IPS-18c (cell line): ENCODE results near the gene ZACN.

ENCODE experiments used
- H3K4me3 ChIP-seq: 2 replicates; pipeline ENCODE4 v1.7.0; 2013; ENCODE audit warnings: low read depth, mild to moderate bottlenecking, low read length, moderate library complexity; ENCODE audit not compliant: insufficient read depth
- H3K9me3 ChIP-seq: one replicate; pipeline ENCODE4 v1.6.1; 2013; ENCODE audit warnings: mild to moderate bottlenecking, low read length, moderate library complexity; ENCODE audit not compliant: control insufficient read depth, insufficient read depth

Gene ZACN

DNA sequence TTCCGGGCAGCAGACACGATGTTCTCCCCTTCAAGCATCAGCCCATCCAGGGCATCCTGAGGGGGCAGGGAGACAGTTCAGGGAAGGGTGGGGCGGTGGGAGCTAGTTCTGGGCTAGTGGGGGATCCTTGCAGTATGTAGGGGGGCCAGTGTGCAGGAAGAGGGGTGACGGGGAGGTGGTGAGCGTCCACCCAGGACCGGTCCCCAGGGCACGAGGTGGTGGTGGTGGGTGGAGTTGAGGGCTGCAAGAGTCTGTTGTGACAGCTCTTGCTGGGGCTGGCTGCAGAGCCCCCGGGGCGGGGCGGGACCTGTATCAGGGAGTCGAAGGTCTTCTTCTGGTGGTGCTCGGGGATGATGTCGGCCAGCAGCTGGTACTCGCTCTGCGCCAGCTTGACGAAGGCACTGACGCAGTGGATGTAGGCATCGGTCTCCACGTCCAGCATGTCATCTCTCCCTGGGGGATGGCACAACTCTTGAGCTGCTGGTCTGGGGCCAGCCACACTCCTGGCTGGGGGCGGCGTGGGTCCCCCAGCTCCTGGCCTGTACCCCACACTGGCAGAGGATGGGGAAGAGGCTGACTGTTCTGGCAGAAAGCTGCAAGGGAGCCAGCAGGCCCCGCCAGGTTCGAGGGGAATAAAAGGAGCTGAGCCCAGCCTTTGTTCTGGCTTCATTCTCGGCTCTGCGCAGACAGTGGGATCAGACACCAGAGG lies 10.0 kb downstream of the ZACN start:
- no peaks in the 10 kb centered on the region for H3K9me3 ChIP-seq

DNA sequence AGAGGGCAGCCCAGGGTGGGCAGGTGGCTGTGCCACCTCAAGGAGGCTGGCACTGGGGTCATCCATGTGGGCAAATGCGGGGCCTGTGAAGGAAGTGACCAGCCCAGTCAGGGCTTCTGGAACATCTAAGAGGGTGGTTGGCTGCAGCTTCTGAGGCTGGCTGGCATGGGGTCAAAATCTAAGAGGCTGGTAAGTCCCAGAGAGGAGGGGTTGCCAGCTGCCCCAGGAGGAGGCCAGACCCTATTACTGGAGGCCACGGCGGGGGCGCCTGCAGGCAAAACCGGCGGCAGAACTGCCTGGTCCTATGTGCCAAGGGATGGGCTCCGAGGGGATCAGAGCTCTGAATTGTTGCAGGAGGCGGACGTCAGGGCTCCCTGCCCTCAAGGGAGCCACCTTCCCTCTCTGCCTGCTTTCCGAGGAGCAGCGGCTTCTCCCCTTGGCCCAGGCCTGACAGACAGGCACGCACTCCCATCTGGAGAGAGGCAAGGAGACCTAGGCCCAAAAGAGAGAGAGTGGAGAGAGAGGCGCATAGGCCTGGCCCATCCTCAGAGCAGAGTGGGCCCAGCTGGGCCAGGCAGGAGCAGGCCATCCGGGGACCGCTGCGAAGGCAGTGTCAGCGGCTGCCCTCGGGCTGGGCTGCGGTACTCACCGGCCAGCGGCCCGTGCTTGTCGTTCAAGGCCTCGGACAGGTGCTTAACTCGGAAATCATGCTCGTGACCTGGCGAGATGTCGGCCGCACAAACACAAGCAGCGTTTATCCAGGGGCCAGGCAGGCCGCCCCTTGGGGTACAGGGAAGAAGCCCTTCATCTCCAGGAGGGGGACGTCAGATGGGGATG lies 10.9 kb downstream of the ZACN start:
- Histone ChIP-seq H3K4me3 (no peak overlapping the region), H3K9me3 (no peaks in the 10 kb centered on the region)

More for the DNA sequence above, 10.0 kb downstream of the ZACN start:
- no peak overlapping the region for H3K4me3 ChIP-seq

DNA sequence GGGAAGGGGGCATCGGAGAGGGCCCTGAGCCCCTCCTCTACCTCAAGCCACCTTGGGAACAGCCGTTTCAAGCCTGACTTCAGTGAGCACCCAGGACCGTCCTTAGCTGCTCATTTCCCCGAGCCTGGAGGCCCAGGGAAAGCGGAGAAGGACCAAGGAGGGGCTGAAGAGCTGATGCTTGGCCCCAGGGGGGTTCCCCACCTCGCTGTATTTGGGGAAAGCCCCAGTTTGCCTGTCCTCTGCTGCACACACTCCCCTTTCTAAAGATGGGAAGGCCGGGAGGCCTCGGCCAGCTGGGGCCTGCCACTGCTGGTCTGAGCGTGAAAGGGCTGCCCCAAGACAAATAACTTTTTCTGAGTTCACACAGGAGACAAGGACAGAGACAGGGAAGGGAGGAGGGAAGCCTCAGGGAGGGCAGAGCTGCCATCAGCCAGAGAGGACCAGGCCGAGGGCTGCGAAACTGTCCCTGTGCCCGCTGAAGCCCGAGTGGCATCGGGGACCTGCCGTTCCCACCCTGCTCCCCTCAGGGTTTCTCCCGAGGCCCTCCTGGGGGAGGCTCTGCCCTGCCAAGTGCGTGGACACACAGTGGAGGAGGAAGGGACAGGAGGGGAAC lies 11.6 kb downstream of the ZACN start:
- H3K4me3 ChIP-seq: no peak overlapping the region
- no peaks in the 10 kb centered on the region for H3K9me3 ChIP-seq

DNA sequence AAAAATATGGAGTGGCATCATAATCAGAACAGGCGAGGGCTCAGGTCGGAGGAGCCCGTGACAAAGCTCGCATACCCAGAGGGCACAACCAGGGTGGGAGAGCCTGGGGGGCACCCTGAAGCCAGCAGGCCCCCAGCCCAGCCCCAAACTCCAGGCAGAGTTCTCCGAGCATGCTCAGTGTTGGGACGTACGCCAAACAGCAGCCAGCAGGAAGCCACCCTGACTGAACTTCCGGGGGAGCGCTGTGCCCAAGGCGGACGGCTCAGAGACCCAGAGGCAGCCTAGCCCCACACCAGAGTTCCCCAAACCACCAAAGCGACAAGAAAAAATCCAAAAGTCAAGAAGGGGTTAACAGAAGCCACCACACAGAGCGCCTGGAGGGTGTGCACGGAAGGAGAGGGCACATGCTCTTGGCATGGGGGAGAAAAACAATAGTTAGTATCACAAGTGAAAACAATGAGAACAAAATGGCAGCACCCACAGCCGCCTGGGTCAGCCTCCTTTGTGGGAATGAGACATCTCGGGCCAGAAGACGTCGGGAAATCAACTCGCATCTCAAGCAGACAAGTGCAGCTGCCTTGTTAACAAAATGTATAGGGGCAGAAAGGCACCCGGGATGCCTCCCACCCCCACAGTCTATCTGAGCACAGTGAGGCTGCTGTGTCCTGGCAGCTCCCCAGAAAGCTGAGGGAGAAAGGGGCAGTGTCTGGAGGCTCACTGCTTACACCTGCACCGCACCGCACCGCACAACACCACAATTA lies 12.7 kb downstream of the ZACN start:
- no peak overlapping the region for H3K4me3 ChIP-seq

DNA sequence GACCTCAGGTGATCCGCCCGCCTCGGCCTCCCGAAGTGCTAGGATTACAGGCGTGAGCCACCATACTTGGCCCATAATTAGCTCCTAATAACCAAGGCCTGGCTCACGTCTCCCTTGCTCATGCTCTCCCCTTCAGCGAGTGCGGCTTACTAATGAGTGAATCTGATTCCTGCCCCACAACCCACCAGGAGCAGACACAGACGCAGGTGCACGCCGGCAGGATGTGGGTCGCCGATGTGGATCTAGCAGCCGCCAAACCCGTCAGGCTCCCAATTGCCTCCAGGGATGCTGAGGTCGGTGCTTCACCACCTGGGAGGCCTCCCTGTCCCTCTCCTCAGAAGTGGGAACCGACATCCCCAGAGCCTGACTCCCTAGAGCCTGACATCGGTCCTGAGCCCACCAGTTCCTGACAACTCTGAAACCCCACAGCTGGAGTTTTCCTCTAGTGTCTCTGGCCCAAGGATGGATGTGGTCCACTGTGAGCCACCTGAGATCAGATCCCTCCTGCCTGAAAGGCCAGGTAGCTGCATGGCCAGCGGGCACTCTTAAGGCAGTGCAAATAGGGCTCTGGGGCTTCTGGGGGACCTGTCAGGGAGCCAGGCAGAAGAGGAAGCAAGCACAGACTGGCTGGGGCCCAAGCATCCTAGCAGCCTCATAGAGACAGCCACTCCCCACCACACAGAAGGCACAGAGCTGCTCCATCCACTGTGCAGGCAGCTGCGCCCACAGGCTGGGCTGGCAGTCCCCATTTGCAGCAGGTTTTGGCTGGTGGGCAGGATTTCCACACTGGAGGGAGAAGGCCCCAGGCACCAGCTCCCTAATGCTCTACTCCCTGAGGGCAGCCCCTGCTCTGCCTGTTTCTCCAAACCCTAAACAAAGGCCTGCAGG lies 13.8 kb downstream of the ZACN start:
- H3K4me3 ChIP-seq: no peak overlapping the region

More for the DNA sequence above, 12.7 kb downstream of the ZACN start:
- H3K9me3 ChIP-seq: no peaks in the 10 kb centered on the region

DNA sequence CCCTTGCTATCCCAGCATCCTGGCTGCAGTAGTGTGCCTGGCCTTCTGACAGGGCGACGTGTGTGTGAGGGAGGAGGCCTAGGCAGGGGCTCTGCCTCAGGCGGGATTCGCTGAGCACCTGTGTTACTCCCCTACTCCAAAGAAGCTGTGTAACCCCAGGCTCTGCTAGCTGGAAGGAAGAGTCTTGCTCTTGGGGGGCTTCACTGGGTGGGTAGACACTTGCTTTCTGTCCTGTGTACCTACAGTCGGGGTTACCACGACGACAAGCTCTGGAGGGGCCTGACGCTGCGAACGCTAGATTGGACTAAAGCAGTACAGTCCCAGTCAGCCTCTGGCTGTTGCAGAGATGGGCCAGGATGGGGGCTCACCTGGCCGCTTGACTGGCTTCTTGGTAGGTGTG lies 15.1 kb downstream of the ZACN start:
- no peak overlapping the region for H3K4me3 ChIP-seq
- no peaks in the 10 kb centered on the region for H3K9me3 ChIP-seq

More for the DNA sequence above, 13.8 kb downstream of the ZACN start:
- H3K9me3 ChIP-seq: no peaks in the 10 kb centered on the region

DNA sequence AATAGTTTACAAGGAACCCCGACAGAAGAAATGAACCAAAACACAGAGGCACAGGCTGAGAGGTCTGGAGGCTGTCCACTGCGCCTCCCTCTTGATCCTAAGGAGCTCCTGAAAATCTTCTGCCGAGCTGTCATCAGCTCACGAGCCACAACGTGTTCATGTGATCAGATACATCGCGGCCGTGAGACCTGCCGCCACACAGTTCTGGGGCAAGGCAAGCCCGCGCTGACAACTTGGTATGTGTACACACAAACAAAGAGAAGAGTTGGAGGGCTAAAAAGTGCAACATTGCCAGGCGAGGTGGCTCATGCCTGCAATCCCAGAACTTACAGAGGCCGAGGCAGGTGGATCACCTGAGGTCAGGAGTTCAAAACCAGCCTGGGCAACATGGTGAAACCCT lies 17.0 kb downstream of the ZACN start:
- Histone ChIP-seq H3K4me3 (no peak overlapping the region), H3K9me3 (no peaks in the 10 kb centered on the region)

DNA sequence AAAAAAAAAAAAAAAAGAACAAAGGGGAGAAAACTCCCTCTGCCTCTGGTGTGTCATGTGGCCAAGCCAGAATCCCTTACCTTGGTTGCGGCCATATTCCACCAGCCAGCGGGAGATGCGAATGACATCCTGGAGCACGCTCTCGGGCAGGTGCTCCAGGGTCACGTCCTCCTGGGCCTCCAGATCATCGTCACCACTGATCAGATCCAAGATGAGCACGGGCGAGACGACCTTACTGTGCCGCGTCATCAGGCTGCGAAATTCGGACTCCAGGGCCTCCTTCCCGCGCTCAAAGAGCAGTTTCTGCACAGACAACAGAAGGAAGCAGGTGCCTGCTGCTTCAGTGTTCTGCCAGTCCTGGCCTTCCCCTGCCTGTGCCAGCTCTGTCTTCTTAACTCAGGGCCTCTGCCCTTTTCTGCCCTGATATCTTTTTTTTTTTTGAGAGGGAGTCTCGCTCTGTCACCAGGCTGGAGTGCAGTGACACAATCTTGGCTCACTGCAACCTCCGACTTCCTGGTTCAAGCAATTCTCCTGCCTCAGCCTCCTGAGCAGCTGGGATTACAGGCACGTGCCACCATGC lies 18.8 kb downstream of the ZACN start:
- Histone ChIP-seq H3K9me3 (no peaks in the 10 kb centered on the region), H3K4me3 (no peak overlapping the region)

DNA sequence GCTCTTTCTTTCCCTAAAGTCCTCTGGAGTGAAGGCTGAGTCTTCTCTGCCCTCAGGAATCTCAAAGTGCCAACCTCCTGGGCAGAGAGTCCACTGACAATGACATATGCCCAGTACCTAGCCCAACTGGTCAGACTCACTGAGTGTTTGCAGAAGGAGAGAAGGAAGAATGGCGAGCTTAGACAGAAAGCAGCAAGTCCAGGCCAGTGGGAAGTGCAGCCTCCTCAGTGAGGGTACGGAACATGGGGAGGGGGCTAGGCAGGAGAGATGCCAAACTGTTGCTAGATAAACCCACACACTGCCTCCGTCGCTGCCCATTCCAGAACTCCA lies 23.9 kb downstream of the ZACN start:
- Histone ChIP-seq H3K9me3 (no peaks in the 10 kb centered on the region), H3K4me3 (peak overlapping the region; percentile 70)

DNA sequence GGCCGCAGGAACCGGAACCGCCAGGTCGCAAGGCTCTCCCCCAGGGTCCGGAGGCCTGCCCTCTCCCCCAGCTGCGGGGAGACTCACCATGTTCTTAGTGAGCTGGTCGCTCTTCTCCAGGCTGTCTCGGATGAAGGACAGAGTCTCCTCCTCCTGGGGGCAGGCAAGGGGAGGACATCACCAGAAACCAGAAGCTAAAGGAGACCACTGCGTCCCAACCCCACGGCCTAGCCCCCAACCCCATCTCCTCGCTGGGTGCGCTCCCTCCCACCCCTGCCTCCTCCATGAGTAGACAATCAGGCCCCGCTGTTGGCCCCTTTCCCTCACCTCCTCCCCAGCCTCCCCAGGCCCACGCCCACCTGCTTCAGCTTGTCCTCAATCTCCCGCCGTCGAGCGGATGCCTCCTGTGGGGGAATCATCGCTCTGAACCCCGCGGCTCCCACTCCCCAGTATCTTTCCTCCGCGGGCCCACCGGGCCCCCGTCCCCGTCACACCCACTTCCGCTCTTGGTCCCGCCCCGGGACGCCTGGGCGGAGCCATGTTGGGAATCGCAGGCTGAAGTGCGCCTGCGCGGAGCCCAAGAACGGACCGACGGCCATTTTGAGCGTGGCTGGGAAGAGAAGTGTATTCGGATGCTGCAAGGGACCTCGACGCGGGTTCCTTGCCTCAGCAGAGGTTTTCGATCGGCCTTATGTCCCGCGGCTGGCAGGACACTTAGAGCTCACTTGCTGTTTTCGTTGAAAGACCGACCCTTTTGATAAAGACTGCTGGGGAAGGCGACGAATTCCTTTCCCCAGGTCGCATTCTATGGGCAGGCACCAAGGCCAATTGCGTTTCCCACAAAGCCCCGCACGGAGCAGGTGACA lies 24.5 kb downstream of the ZACN start, which contains the start of gene EXOC7:
TSS of gene EXOC7 (minus strand) at position 514 of the 866 bp plus-strand sequence. CDS start at position 419, 95 bp downstream.
- Histone ChIP-seq H3K4me3 (peak within 1 kb of the TSS; percentile 70), H3K9me3 (no peaks in the 10 kb centered on the region)

DNA sequence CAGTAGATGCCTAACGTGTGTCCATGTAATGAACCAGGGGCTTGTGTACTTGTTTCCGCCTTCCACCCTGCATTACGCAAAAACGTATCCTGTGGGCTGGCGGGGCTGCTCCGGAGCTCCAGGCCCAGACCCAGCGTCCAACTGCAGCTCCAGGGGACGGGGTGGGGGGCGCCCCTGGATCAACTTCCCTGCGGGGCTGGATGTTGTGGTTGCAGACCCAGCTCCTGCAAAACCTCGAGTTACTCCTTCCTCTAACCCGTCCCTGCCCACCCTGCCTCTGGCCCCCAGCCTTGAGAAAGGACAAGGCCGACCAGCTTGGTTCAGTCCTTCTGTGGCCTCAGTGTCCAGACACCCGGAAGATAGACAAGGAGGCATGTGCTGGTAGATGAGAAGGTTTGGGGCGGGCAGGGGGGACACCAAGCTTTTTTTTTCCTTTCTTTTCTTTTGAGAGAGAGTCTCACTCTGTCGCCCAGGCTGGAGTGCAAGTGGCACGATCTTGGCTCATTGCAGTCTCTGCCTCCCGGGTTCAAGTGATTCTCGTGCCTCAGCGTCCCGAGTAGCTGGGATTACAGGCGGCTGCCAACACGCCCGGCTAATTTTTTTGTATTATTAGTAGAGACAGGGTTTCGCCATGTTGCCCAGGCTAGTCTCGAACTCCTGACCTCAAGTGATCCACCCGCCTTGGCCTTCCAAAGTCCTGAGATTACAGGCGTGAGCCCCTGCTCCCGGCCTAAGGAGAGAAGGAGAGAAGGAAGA lies 25.3 kb downstream of the ZACN start:
- H3K4me3 ChIP-seq: peak overlapping the region; percentile 70
- H3K9me3 ChIP-seq: no peaks in the 10 kb centered on the region

DNA sequence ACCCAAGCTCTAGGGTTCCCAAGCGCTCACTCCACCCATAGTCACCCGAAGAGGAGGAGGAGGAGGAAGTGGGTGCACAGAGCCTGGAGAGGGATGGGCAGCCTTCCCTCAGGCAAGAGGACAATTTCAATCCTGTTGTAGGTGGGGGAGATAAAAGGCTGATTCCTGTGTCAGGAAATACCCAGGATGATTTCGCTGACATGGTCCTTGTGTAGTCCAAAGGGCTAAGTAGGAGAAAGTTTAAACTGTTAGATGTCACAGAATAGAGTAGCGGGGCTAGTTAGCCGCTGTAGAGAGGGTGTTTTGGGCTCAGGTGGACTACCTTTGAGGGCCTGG lies 25.9 kb downstream of the ZACN start:
- Histone ChIP-seq H3K9me3 (no peaks in the 10 kb centered on the region), H3K4me3 (no peak overlapping the region)

DNA sequence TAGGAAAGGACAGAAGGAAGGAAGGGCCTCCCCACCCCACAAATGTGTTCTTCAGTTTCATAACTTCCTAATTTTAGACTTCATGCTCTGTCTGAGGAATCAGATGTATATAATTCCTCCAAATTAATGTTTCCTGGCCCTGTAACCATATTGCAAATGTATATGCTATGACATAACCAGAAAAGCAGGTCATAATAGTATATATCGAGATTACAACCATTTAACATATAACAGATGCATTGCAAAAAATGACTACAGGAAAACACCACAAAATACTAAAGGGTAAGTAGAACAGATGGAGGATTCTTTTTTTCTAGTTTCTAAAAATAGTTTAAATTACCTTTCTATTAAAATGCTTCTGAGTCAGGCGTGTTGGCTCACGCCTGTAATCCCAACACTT lies 27.7 kb downstream of the ZACN start:
- Histone ChIP-seq H3K9me3 (no peaks in the 10 kb centered on the region), H3K4me3 (no peak overlapping the region)

DNA sequence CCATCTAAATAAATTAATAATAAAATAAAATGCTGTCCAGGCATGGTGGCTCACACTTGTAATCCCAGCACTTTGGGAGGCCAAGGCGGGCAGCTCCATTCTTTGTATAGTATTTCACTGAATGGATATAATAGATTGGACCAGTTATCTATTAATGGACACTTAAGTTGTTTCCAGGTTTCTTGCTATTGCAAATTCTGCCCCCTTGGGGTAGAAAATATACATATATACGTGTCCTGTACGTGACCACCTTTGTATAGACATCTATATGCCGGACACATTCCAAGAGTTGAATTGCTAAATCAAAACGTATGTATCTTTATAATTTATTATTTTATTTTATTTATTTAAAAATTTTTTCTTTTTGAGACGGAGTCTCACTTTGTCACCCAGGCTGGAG lies 28.5 kb downstream of the ZACN start:
- no peak overlapping the region for H3K4me3 ChIP-seq
- no peaks in the 10 kb centered on the region for H3K9me3 ChIP-seq

DNA sequence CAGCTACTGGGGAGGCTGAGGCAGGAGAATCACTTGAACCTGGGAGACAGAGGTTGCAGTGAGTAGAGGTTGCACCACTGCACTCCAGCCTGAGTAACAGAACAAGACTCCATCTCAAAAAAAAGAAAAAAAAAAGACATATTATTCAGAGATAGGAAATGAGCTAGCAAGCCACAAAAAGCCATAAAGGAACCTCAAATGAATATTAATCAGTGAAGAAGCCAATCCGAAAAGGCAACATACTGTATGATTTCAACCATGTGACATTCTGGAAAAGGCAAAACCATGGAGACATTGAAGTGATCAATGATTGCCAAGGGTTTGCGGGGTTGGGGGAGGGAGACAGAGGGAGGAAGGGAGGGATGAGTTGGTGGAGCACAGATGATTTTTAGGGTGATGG lies 33.0 kb downstream of the ZACN start:
- no peak overlapping the region for H3K4me3 ChIP-seq

More for the DNA sequence above, 33.0 kb downstream of the ZACN start:
- no peaks in the 10 kb centered on the region for H3K9me3 ChIP-seq
